NB4 (cell line): Measurements from ENCODE around the gene NRP1.

ENCODE experiments used
- DNase-seq: peaks from one replicate; pipeline ENCODE4 v3.0.0; 2010; ENCODE audit warnings: low read depth
- H3K4me3 ChIP-seq: one replicate; pipeline ENCODE4 v1.5.1; 2011; ENCODE audit warnings: mild to moderate bottlenecking, low read depth, low read length, moderate library complexity
- CTCF ChIP-seq: IDR thresholded peaks from one replicate; pipeline ENCODE4 v1.5.1; 2012; ENCODE audit warnings: low read depth, low read length
- MAX ChIP-seq: IDR thresholded peaks from 2 replicates; pipeline ENCODE4 v1.6.1; 2011; ENCODE audit warnings: low read depth, low read length
- MYC ChIP-seq: IDR thresholded peaks from 2 replicates; pipeline ENCODE4 v1.6.1; 2011; ENCODE audit warnings: low read depth, low read length
- POLR2A ChIP-seq: IDR thresholded peaks from 2 replicates; pipeline ENCODE4 v1.6.1; 2011; ENCODE audit warnings: mild to moderate bottlenecking; ENCODE audit not compliant: insufficient read length; ENCODE audit errors: extremely low read depth

Gene NRP1

GRCh38 chr10:33376976-33377657, 42.6 kb upstream of the NRP1 start:
- TF ChIP-seq MYC (no peak), CTCF (no peak), MAX (no peak)
- no peak overlapping the region for H3K4me3 ChIP-seq
- DNase-seq = no peak

GRCh38 chr10:33376476-33376875, 42.0 kb upstream of the NRP1 start:
- H3K4me3 ChIP-seq = no peak overlapping the region

GRCh38 chr10:33373263-33373662, 38.8 kb upstream of the NRP1 start:
- DNase-seq = no peak
- TF ChIP-seq POLR2A = no peak
- no peak for TF ChIP-seq MAX
- no peak for TF ChIP-seq CTCF
- TF ChIP-seq MYC = no peak
- no peak overlapping the region for H3K4me3 ChIP-seq

More at GRCh38 chr10:33376476-33376875, 42.0 kb upstream of the NRP1 start:
- DNase-seq = no peak
- TF ChIP-seq CTCF = no peak
- TF ChIP-seq MAX = no peak
- no peak for TF ChIP-seq MYC
- TF ChIP-seq POLR2A = no peak

- DNase-seq = no peak
- TF ChIP-seq CTCF (no peak), POLR2A (no peak), MAX (no peak), MYC (no peak)
- H3K4me3 ChIP-seq = no peak overlapping the region
Observed at GRCh38 chr10:33371234-33371633, 36.8 kb upstream of the NRP1 start.

GRCh38 chr10:33370434-33370930, 36.0 kb upstream of the NRP1 start:
- no peak for TF ChIP-seq MYC
- TF ChIP-seq POLR2A = no peak
- TF ChIP-seq MAX = no peak
- no peak for TF ChIP-seq CTCF
- no peak overlapping the region for H3K4me3 ChIP-seq
- no peak for DNase-seq
